CD4-positive, CD25-positive, alpha-beta regulatory T cell (primary cell): ENCODE data around the gene MGAT3. TPM values are rescaled to one million over a fixed set of nuclear protein-coding genes. Genes with fewer than 3 reads are reported as not detected.

Experiments
- ATAC-seq, 2 donors: fragments of 150-1000 bp; cut with Tn5 transposase; one replicate each; pipeline ENCODE4 v1.10.0; 2021; ENCODE audit warnings: low read depth in 2 of 2, moderate number of reproducible peaks in 2 of 2, moderate library complexity in 1 of 2
- DNase-seq, 3 donors: peaks; one replicate each; pipeline versions ENCODE4 v3.0.0 to v3.0.0-alpha.2; 2012 to 2022; ENCODE audit warnings: mixed read lengths in 1 of 3
- H3K27ac ChIP-seq: one replicate; pipeline ENCODE4 v1.7.0; 2013; ENCODE audit warnings: mild to moderate bottlenecking, low read length; ENCODE audit not compliant: insufficient read depth, poor library complexity, severe bottlenecking
- H3K27me3 ChIP-seq: one replicate; pipeline ENCODE4 v1.7.0; 2013; ENCODE audit warnings: low read length; ENCODE audit not compliant: control insufficient read depth, insufficient read depth
- H3K36me3 ChIP-seq: one replicate; pipeline ENCODE4 v1.7.0; 2013; ENCODE audit warnings: mild to moderate bottlenecking, low read length, moderate library complexity; ENCODE audit not compliant: control insufficient read depth, insufficient read depth
- H3K4me1 ChIP-seq: 2 replicates; pipeline ENCODE4 v1.7.0; 2013; ENCODE audit warnings: mild to moderate bottlenecking, low read length; ENCODE audit not compliant: insufficient read depth, control insufficient read depth, poor library complexity, severe bottlenecking
- H3K4me3 ChIP-seq: one replicate; pipeline ENCODE4 v1.7.0; 2013; ENCODE audit warnings: low read depth, mild to moderate bottlenecking, low read length, moderate library complexity
- H3K9me3 ChIP-seq, 2 experiments: 1 replicate in 1 of 2; 2 replicates in 1 of 2; pipeline ENCODE4 v1.7.0; 2013; ENCODE audit warnings: low read length in 2 of 2, mild to moderate bottlenecking in 1 of 2, moderate library complexity in 1 of 2; ENCODE audit not compliant: control insufficient read depth in 2 of 2
- H3K27ac Mint-ChIP-seq, 3 donors: one replicate each; pipeline ENCODE4 v1.8.0; 2020 to 2022; ENCODE audit warnings: mild to moderate bottlenecking in 3 of 3, mixed read lengths in 3 of 3, moderate library complexity in 2 of 3
- H3K27me3 Mint-ChIP-seq: one replicate; pipeline ENCODE4 v1.8.0; 2022; ENCODE audit warnings: mild to moderate bottlenecking, mixed read lengths
- H3K36me3 Mint-ChIP-seq: one replicate; pipeline ENCODE4 v1.8.0; 2020; ENCODE audit warnings: mixed read lengths
- H3K4me1 Mint-ChIP-seq, 4 donors: one replicate each; pipeline ENCODE4 v1.8.0; 2020 to 2022; ENCODE audit warnings: mixed read lengths in 4 of 4, mild to moderate bottlenecking in 1 of 4
- H3K4me3 Mint-ChIP-seq, 4 donors: one replicate each; pipeline ENCODE4 v1.8.0; 2020 to 2022; ENCODE audit warnings: mild to moderate bottlenecking in 4 of 4, mixed read lengths in 4 of 4, moderate library complexity in 3 of 4
- H3K9me3 Mint-ChIP-seq, 7 donors: one replicate each; pipeline ENCODE4 v1.8.0; 2020 to 2022; ENCODE audit warnings: mixed read lengths in 7 of 7, mild to moderate bottlenecking in 3 of 7, moderate library complexity in 2 of 7
- polyA plus RNA-seq, 4 donors: library from polyadenylated mRNA; unstranded; fragments of 300-500 nt; fragmentation: Illumina TruSeq; gene quantifications; one replicate each; pipeline ENCODE4 v1.2.3, GENCODE V29; 2021
- total RNA-seq: library from RNA; stranded (reverse); gene quantifications from one replicate; pipeline ENCODE4 v1.2.3, GENCODE V29; 2022

Gene MGAT3
- total and polyA plus RNA-seq, 5 donors from 2014 or later: 0.12 TPM; not detected in 4

GRCh38 chr22:39444937-39445465 lies 11.8 kb upstream of the MGAT3 start:
- no peak overlapping the region for H3K27ac Mint-ChIP-seq
- H3K4me1 Mint-ChIP-seq: peaks cover 0 to 13% (median 3%) of the 10 kb centered on the region in 4 donors
- peaks cover 0 to 3% (median 0%) of the 10 kb centered on the region in 7 donors for H3K9me3 Mint-ChIP-seq
- no peaks in the 10 kb centered on the region for H3K36me3 ChIP-seq
- ATAC-seq: no peak
- H3K27me3 Mint-ChIP-seq: peaks cover 18% of the 10 kb centered on the region
- H3K27ac ChIP-seq: no peak overlapping the region
- peaks cover 4% of the 10 kb centered on the region for H3K36me3 Mint-ChIP-seq
- no peak overlapping the region for H3K4me3 ChIP-seq
- no peaks in the 10 kb centered on the region for H3K27me3 ChIP-seq
- no peaks in the 10 kb centered on the region for H3K9me3 ChIP-seq
- no peak for DNase-seq
- H3K4me3 Mint-ChIP-seq: no peak overlapping the region
- H3K4me1 ChIP-seq: peaks cover 9% of the 10 kb centered on the region

- H3K36me3 ChIP-seq: no peaks in the 10 kb centered on the region
- no peak overlapping the region for H3K4me3 Mint-ChIP-seq
- H3K27ac Mint-ChIP-seq: no peak overlapping the region
- DNase-seq: no peak
- H3K9me3 ChIP-seq: no peaks in the 10 kb centered on the region
- peaks cover 0 to 3% (median 0%) of the 10 kb centered on the region in 7 donors for H3K9me3 Mint-ChIP-seq
- no peak overlapping the region for H3K27ac ChIP-seq
- ATAC-seq: no peak
- no peaks in the 10 kb centered on the region for H3K27me3 ChIP-seq
- peaks cover 14% of the 10 kb centered on the region for H3K27me3 Mint-ChIP-seq
- peaks cover 4% of the 10 kb centered on the region for H3K36me3 Mint-ChIP-seq
- no peak overlapping the region for H3K4me3 ChIP-seq
- H3K4me1 ChIP-seq: peaks cover 9% of the 10 kb centered on the region
- H3K4me1 Mint-ChIP-seq: peaks cover 0 to 13% (median 3%) of the 10 kb centered on the region in 4 donors
Measured at GRCh38 chr22:39445678-39446077, 11.1 kb upstream of the MGAT3 start.

DNA sequence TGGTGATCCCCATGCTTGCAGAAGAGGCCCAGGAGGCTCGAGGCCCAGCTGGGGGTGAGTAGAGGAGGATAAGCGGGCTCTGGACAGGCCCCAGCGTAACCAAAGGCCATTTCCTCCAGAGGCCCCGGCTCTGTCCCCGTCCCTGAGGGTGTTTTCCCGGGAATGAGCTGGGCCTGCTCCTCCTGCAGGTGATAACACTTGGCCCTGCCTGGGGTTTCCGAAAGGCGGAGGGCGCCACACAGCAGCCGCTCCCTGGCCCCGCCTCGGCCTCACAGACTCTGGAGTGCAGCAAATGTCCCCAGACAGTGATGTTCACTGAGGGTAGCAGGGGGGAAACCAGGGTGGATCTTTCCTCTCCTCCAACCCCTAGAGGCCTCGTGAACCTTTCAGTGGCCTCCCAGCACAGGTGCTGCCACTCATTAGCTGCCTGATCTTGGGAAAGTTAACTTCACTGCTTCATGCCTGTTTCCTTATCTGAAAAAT lies 10.5 kb upstream of the MGAT3 start:
- Mint-ChIP-seq H3K36me3 (peaks cover 4% of the 10 kb centered on the region), H3K9me3 (peaks cover 0 to 2% (median 0%) of the 10 kb centered on the region in 7 donors), H3K27ac (peak overlapping the region in 1 of 3 donors; percentile 44), H3K4me1 (peaks cover 0 to 13% (median 3%) of the 10 kb centered on the region in 4 donors), H3K4me3 (no peak overlapping the region), H3K27me3 (peaks cover 8% of the 10 kb centered on the region)
- peaks cover 9% of the 10 kb centered on the region for H3K4me1 ChIP-seq
- no peaks in the 10 kb centered on the region for H3K9me3 ChIP-seq
- DNase-seq (no peak), ATAC-seq (no peak)
- H3K4me3 ChIP-seq: no peak overlapping the region
- H3K27me3 ChIP-seq: no peaks in the 10 kb centered on the region
- no peak overlapping the region for H3K27ac ChIP-seq
- no peaks in the 10 kb centered on the region for H3K36me3 ChIP-seq

DNA sequence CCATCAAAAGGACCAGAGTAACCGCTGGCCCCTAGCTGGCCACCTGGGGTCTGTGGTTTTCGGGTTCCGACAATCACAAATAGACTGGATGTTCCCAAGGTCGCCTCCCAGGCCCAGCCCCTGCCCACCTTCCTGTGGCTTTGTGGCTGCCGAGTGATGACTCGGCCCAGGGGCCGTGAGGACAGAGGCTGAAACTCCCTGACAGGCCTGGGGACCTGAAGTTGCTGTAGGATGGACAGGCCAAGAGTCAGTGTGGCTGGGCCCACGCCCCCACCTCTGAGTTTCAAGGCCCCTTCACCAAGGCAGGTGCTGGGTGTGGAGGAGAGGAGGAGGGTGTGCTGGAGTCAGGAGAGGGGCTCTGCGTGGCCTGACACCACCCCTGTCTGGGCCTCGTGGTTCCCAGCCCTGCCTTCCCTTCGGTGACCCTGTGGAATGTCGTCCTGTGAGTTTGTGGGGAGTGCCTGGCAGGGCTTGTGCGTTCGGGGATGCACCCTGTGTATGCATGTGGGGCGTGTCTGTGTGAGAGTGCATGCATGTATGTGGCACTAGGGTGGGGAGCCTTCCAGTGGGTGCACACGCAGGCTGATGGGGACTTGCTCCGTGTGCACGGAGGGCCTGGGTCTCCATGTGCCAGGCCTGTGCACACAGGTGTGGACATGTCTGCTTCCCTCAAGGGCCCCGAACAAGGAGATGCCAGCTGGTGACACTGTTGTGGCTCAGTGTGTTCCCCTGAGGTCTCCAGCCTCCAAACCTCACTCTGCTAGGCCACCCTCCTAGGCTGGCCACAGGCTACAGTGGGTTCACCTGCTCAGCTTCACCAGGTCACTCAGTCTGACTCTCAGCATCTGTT lies 8.4 kb upstream of the MGAT3 start:
- Histone ChIP-seq H3K4me1 (peaks cover 9% of the 10 kb centered on the region), H3K36me3 (no peaks in the 10 kb centered on the region), H3K27me3 (no peaks in the 10 kb centered on the region), H3K27ac (no peak overlapping the region), H3K4me3 (no peak overlapping the region), H3K9me3 (no peaks in the 10 kb centered on the region)
- Mint-ChIP-seq H3K4me3 (no peak overlapping the region), H3K4me1 (peaks cover 0 to 15% (median 3%) of the 10 kb centered on the region in 4 donors), H3K27ac (no peak overlapping the region), H3K36me3 (peaks cover 4% of the 10 kb centered on the region), H3K27me3 (peaks cover 9% of the 10 kb centered on the region), H3K9me3 (peaks cover 0 to 2% (median 0%) of the 10 kb centered on the region in 7 donors)
- no peak for ATAC-seq
- DNase-seq: no peak

- Mint-ChIP-seq H3K36me3 (no peaks in the 10 kb centered on the region), H3K27me3 (peaks cover 14% of the 10 kb centered on the region), H3K27ac (no peak overlapping the region), H3K4me1 (peaks cover 0 to 10% (median 2%) of the 10 kb centered on the region in 4 donors), H3K4me3 (peak overlapping the region in 1 of 4 donors; percentile 27), H3K9me3 (peaks cover 0 to 2% (median 0%) of the 10 kb centered on the region in 7 donors)
- ATAC-seq (no peak), DNase-seq (peak in 1 of 3 donors; percentile 21)
- Histone ChIP-seq H3K27me3 (no peaks in the 10 kb centered on the region), H3K4me1 (peaks cover 9% of the 10 kb centered on the region), H3K4me3 (no peak overlapping the region), H3K36me3 (no peaks in the 10 kb centered on the region), H3K27ac (no peak overlapping the region), H3K9me3 (no peaks in the 10 kb centered on the region)
Measured at GRCh38 chr22:39449708-39450107, 7.1 kb upstream of the MGAT3 start.

DNA sequence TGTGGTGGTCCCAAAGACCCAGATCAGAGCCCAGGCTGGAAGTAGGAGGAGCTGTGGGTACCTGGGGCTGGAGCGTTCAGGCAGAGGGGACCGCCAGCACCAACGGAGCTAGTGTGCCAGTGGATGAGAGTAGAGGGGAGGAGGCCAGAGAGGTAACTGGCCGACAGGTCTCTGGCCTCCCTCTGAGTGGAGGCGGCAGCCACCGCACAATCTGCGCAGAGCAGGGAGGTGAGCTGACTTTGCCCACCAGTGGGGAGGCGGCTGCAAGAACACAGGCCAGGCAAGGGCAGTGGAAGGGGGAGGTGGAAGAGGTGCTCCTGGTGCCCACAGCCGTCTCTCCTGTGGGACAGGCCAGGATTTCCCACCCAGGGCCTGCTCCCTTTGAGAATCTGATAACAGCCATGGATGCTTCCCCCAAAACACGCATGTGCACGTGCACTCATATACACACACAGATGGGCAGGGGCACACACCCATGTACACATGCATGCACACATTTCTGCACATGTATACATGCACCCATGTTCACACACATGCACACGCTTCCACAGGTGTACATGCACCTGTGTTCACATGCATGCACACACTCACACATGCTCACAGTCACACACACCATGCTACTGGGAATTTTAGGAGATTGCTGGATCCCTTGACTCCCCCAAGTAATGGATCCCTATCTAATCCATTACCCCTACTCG lies 6.4 kb upstream of the MGAT3 start:
- peaks cover 0 to 10% (median 3%) of the 10 kb centered on the region in 4 donors for H3K4me1 Mint-ChIP-seq
- peaks cover 15% of the 10 kb centered on the region for H3K27me3 Mint-ChIP-seq
- no peak for DNase-seq
- ATAC-seq: no peak
- H3K9me3 ChIP-seq: no peaks in the 10 kb centered on the region
- no peak overlapping the region for H3K4me3 Mint-ChIP-seq
- H3K9me3 Mint-ChIP-seq: peaks cover 0 to 2% (median 0%) of the 10 kb centered on the region in 7 donors
- H3K4me1 ChIP-seq: peaks cover 9% of the 10 kb centered on the region
- no peaks in the 10 kb centered on the region for H3K36me3 ChIP-seq
- H3K27ac Mint-ChIP-seq: no peak overlapping the region
- H3K27ac ChIP-seq: no peak overlapping the region
- no peaks in the 10 kb centered on the region for H3K36me3 Mint-ChIP-seq
- H3K4me3 ChIP-seq: no peak overlapping the region
- H3K27me3 ChIP-seq: no peaks in the 10 kb centered on the region

GRCh38 chr22:39452740-39453040 lies 4.1 kb upstream of the MGAT3 start:
- Histone ChIP-seq H3K27ac (no peak overlapping the region), H3K27me3 (no peaks in the 10 kb centered on the region), H3K36me3 (no peaks in the 10 kb centered on the region), H3K4me3 (no peak overlapping the region), H3K4me1 (no peaks in the 10 kb centered on the region), H3K9me3 (no peaks in the 10 kb centered on the region)
- H3K4me1 Mint-ChIP-seq: peaks cover 0 to 13% (median 5%) of the 10 kb centered on the region in 4 donors
- no peak overlapping the region for H3K27ac Mint-ChIP-seq
- H3K9me3 Mint-ChIP-seq: peaks cover 0 to 2% (median 0%) of the 10 kb centered on the region in 7 donors
- peaks cover 28% of the 10 kb centered on the region for H3K27me3 Mint-ChIP-seq
- ATAC-seq (no peak), DNase-seq (no peak)
- H3K4me3 Mint-ChIP-seq: no peak overlapping the region
- no peaks in the 10 kb centered on the region for H3K36me3 Mint-ChIP-seq
